Lower leg skin (tissue), 3 donors: ENCODE data around the gene HMG20A.

ENCODE experiments used
- CTCF ChIP-seq, 3 donors: fragments of 450-650 bp; IDR thresholded peaks; one replicate each; pipeline ENCODE4 v1.5.1; 2016; ENCODE audit warnings: antibody characterized with exemption in 3 of 3, mild to moderate bottlenecking in 3 of 3, moderate library complexity in 2 of 3
- POLR2A ChIP-seq, 2 donors: fragments of 450-650 bp; IDR thresholded peaks; one replicate each; pipeline ENCODE4 v1.6.1; 2016 to 2017; ENCODE audit warnings: antibody characterized with exemption in 2 of 2, mild to moderate bottlenecking in 1 of 2, moderate library complexity in 1 of 2

- TF ChIP-seq CTCF (IDR thresholded peaks at IDR 0.05) = no peak
- no peak for TF ChIP-seq POLR2A (IDR thresholded peaks at IDR 0.05)
Observed at GRCh38 chr15:77446840-77447390, 26.2 kb downstream of the HMG20A start.
